ENCODE measurements around the gene LRRC49.

LRRC49 gene

GRCh38 chr15:71049706-71050422 is 157.2 kb downstream of the LRRC49 start:
- TF ChIP-seq EZH2 (IDR thresholded peaks at IDR 0.05; ENCODE audit: borderline replicate concordance, low read depth, low read length, severe bottlenecking) (no peak), CTCF (IDR thresholded peaks at IDR 0.05; ENCODE audit: borderline replicate concordance, extremely low read depth, low read length, poor library complexity, severe bottlenecking) (no peak)

GRCh38 chr15:71050461-71050860 is 157.8 kb downstream of the LRRC49 start:
- no peaks in the 10 kb centered on the region for H3K27me3 ChIP-seq (ENCODE audit: insufficient read depth, low read length, poor library complexity)
- ATAC-seq (ENCODE audit: insufficient read depth, low read depth) (no peak), DNase-seq (no peak)
- no peak overlapping the region for H3K4me3 ChIP-seq (ENCODE audit: low read depth in 1 of 2, low read length in 2 of 2)
- no peaks in the 10 kb centered on the region for H3K9me3 ChIP-seq (ENCODE audit: insufficient read depth, low read length, severe bottlenecking)
- H3K79me2 ChIP-seq (ENCODE audit: insufficient read depth, low read length) = no peaks in the 10 kb centered on the region
- H4K20me1 ChIP-seq (ENCODE audit: insufficient read depth, low read length) = no peaks in the 10 kb centered on the region
- H3K4me2 ChIP-seq (ENCODE audit: insufficient read depth, low read length) = no peak overlapping the region
- no peaks in the 10 kb centered on the region for H3K4me1 ChIP-seq (ENCODE audit: insufficient read depth, low read length)
- TF ChIP-seq EZH2 (IDR thresholded peaks at IDR 0.05; ENCODE audit: borderline replicate concordance, low read depth, low read length, severe bottlenecking) = no peak
- no peak for TF ChIP-seq CTCF (IDR thresholded peaks at IDR 0.05; ENCODE audit: borderline replicate concordance, extremely low read depth, low read length, poor library complexity, severe bottlenecking)
- no peak overlapping the region for H3K9ac ChIP-seq (ENCODE audit: low read depth, low read length)
- no peaks in the 10 kb centered on the region for H3K36me3 ChIP-seq (ENCODE audit: insufficient read depth, low read length)
- no peak overlapping the region for H2AFZ ChIP-seq (ENCODE audit: low read depth, low read length)
- no peak overlapping the region for H3K27ac ChIP-seq (ENCODE audit: low read length)

More at GRCh38 chr15:71049706-71050422, 157.2 kb downstream of the LRRC49 start:
- H2AFZ ChIP-seq (ENCODE audit: low read depth, low read length) = no peak overlapping the region
- H3K4me1 ChIP-seq (ENCODE audit: insufficient read depth, low read length) = no peaks in the 10 kb centered on the region
- no peaks in the 10 kb centered on the region for H3K9me3 ChIP-seq (ENCODE audit: insufficient read depth, low read length, severe bottlenecking)
- no peaks in the 10 kb centered on the region for H4K20me1 ChIP-seq (ENCODE audit: insufficient read depth, low read length)
- no peaks in the 10 kb centered on the region for H3K27me3 ChIP-seq (ENCODE audit: insufficient read depth, low read length, poor library complexity)
- H3K79me2 ChIP-seq (ENCODE audit: insufficient read depth, low read length) = no peaks in the 10 kb centered on the region
- H3K36me3 ChIP-seq (ENCODE audit: insufficient read depth, low read length) = no peaks in the 10 kb centered on the region
- DNase-seq (no peak), ATAC-seq (ENCODE audit: insufficient read depth, low read depth) (no peak)
- H3K27ac ChIP-seq (ENCODE audit: low read length) = no peak overlapping the region
- H3K4me2 ChIP-seq (ENCODE audit: insufficient read depth, low read length) = no peak overlapping the region
- no peak overlapping the region for H3K4me3 ChIP-seq (ENCODE audit: low read depth in 1 of 2, low read length in 2 of 2)
- H3K9ac ChIP-seq (ENCODE audit: low read depth, low read length) = no peak overlapping the region

GRCh38 chr15:71051539-71051938 is 158.9 kb downstream of the LRRC49 start:
- Histone ChIP-seq H3K4me1 (ENCODE audit: insufficient read depth, low read length) (no peaks in the 10 kb centered on the region), H3K79me2 (ENCODE audit: insufficient read depth, low read length) (no peaks in the 10 kb centered on the region), H3K27ac (ENCODE audit: low read length) (no peak overlapping the region), H2AFZ (ENCODE audit: low read depth, low read length) (no peak overlapping the region), H3K4me3 (ENCODE audit: low read depth in 1 of 2, low read length in 2 of 2) (no peak overlapping the region), H3K9ac (ENCODE audit: low read depth, low read length) (no peak overlapping the region), H3K4me2 (ENCODE audit: insufficient read depth, low read length) (no peak overlapping the region), H4K20me1 (ENCODE audit: insufficient read depth, low read length) (no peaks in the 10 kb centered on the region), H3K27me3 (ENCODE audit: insufficient read depth, low read length, poor library complexity) (no peaks in the 10 kb centered on the region), H3K9me3 (ENCODE audit: insufficient read depth, low read length, severe bottlenecking) (no peaks in the 10 kb centered on the region), H3K36me3 (ENCODE audit: insufficient read depth, low read length) (no peaks in the 10 kb centered on the region)
- DNase-seq (no peak), ATAC-seq (ENCODE audit: insufficient read depth, low read depth) (no peak)
- TF ChIP-seq EZH2 (IDR thresholded peaks at IDR 0.05; ENCODE audit: borderline replicate concordance, low read depth, low read length, severe bottlenecking) (no peak), CTCF (IDR thresholded peaks at IDR 0.05; ENCODE audit: borderline replicate concordance, extremely low read depth, low read length, poor library complexity, severe bottlenecking) (no peak)

Measured in DND-41 (cell line).